ENCODE data around the gene PCDHGA2. TPM values are rescaled to one million over a fixed set of nuclear protein-coding genes. Genes with fewer than 3 reads are reported as not detected.
"Not testable (repeated sequence)": the region's sequence is repeated elsewhere in the genome, so short reads cannot be mapped to it uniquely, and the experiment has no call there.

Gene PCDHGA2
- total RNA-seq, 3 donors from 2014 or later, result 0.41 to 3.8 (median 0.51) TPM

DNA sequence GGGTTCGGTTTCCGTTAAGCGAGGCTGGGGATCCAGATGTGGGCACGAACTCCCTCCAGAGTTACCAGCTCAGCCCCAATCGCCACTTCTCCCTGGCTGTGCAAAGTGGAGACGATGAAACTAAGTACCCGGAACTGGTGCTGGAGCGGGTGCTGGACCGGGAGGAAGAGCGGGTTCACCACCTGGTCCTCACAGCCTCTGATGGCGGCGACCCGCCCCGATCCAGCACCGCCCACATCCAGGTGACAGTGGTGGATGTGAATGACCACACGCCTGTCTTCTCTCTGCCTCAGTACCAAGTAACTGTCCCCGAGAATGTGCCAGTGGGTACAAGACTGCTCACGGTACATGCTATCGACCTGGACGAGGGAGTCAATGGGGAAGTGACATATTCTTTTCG lies 44.8 kb downstream of the PCDHGA2 start:
- intact Hi-C loops (cut with DNase I, micrococcal nuclease), result no loop called here
- DNase-seq, result no peak

DNA sequence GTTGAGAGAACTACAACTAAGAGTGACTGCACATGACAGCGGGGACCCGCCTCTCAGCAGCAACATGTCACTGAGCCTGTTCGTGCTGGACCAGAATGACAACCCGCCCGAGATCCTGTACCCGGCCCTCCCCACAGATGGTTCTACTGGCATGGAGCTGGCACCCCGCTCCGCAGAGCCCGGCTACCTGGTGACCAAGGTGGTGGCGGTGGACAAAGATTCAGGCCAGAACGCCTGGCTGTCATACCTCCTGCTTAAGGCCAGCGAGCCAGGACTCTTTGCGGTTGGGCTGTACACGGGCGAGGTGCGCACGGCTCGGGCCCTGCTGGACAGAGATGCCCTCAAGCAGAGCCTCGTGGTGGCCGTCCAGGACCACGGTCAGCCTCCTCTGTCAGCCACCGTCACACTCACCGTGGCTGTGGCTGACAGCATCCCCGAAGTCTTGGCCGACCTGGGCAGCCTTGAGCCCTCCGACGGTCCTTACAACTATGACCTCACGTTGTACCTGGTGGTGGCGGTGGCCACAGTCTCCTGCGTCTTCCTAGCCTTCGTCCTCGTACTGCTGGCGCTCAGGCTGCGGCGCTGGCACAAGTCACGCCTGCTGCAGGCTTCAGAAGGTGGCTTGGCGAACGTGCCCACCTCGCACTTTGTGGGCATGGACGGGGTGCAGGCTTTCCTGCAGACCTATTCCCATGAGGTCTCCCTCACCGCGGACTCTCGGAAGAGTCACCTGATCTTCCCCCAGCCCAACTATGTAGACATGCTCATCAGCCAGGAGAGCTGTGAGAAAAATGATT lies 46.1 kb downstream of the PCDHGA2 start:
- ATAC-seq, result no peak
- DNase-seq, result no peak
- Histone ChIP-seq H3K4me3 (no peak overlapping the region), H3K4me1 (ENCODE audit: low read depth) (no peaks in the 10 kb centered on the region), H3K9me3 (peaks cover 88% of the 10 kb centered on the region), H3K36me3 (ENCODE audit: low read depth) (no peaks in the 10 kb centered on the region)
- intact Hi-C loops (cut with DNase I, micrococcal nuclease), result no loop called here
- TF ChIP-seq, protein P1, sequence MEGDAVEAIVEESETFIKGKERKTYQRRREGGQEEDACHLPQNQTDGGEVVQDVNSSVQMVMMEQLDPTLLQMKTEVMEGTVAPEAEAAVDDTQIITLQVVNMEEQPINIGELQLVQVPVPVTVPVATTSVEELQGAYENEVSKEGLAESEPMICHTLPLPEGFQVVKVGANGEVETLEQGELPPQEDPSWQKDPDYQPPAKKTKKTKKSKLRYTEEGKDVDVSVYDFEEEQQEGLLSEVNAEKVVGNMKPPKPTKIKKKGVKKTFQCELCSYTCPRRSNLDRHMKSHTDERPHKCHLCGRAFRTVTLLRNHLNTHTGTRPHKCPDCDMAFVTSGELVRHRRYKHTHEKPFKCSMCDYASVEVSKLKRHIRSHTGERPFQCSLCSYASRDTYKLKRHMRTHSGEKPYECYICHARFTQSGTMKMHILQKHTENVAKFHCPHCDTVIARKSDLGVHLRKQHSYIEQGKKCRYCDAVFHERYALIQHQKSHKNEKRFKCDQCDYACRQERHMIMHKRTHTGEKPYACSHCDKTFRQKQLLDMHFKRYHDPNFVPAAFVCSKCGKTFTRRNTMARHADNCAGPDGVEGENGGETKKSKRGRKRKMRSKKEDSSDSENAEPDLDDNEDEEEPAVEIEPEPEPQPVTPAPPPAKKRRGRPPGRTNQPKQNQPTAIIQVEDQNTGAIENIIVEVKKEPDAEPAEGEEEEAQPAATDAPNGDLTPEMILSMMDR (IDR thresholded peaks at IDR 0.05), result no peak

More for the DNA sequence above, 44.8 kb downstream of the PCDHGA2 start:
- TF ChIP-seq, protein P1 (IDR thresholded peaks at IDR 0.05), result no peak
- Histone ChIP-seq H3K9me3 (peaks cover 74% of the 10 kb centered on the region), H3K4me1 (ENCODE audit: low read depth) (no peaks in the 10 kb centered on the region), H3K36me3 (ENCODE audit: low read depth) (no peaks in the 10 kb centered on the region), H3K4me3 (no peak overlapping the region)
- ATAC-seq, result no peak

DNA sequence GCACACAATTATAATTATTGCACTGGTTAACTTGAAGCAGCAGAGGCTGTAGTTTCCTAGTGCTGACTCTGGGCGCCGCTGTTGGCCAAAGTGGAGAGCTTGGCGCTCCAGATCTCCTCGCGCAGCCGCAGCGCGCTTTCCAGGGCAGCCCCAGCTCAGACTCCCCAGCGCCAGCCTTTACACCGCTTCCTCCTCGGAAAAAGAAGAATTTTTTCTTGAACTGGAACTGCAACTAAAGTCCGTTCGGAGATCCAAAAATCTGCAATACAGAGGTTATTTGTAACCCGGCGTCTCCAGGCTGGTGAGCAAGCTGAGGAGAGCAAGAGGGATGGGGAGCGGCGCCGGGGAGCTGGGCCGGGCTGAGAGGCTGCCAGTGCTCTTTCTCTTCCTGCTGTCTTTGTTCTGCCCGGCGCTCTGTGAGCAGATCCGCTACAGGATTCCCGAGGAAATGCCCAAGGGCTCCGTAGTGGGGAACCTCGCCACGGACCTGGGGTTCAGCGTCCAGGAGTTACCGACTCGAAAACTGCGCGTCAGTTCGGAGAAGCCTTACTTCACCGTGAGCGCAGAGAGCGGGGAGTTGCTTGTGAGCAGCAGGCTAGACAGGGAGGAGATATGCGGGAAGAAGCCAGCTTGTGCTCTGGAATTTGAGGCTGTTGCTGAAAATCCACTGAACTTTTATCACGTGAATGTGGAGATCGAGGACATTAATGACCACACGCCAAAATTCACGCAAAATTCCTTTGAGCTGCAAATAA lies 49.2 kb downstream of the PCDHGA2 start, which contains the start of gene PCDHGB4:
TSS of gene PCDHGB4 (plus strand) at position 142 of the 755 bp plus-strand sequence. CDS start at position 329, 187 bp downstream.
- peaks cover 92% of the 10 kb centered on the region for H3K9me3 ChIP-seq
- intact Hi-C loops (cut with DNase I, micrococcal nuclease); H3K4me3 ChIP-seq; H3K36me3 ChIP-seq (ENCODE audit: low read depth); H3K4me1 ChIP-seq (ENCODE audit: low read depth): not testable (repeated sequence)
- ATAC-seq (peak; percentile 63), DNase-seq (peak in 1 of 3 donors; percentile 21)

DNA sequence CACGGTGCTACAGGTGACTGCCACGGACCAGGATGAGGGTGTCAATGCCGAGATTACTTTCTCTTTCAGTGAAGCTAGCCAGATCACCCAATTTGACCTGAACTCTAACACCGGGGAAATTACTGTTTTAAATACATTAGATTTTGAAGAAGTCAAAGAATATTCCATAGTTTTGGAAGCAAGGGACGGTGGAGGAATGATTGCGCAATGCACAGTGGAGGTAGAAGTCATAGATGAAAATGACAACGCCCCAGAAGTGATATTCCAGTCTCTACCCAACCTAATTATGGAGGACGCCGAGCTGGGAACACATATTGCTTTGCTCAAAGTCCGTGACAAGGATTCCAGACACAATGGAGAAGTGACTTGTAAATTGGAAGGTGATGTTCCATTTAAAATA lies 50.1 kb downstream of the PCDHGA2 start:
- TF ChIP-seq, protein P1 (IDR thresholded peaks at IDR 0.05), result no peak
- no peak for ATAC-seq
- Histone ChIP-seq H3K9me3 (peaks cover 92% of the 10 kb centered on the region), H3K4me3 (no peak overlapping the region), H3K36me3 (ENCODE audit: low read depth) (no peaks in the 10 kb centered on the region), H3K4me1 (ENCODE audit: low read depth) (no peaks in the 10 kb centered on the region)
- intact Hi-C loops (cut with DNase I, micrococcal nuclease), result no loop called here
- DNase-seq, result no peak

DNA sequence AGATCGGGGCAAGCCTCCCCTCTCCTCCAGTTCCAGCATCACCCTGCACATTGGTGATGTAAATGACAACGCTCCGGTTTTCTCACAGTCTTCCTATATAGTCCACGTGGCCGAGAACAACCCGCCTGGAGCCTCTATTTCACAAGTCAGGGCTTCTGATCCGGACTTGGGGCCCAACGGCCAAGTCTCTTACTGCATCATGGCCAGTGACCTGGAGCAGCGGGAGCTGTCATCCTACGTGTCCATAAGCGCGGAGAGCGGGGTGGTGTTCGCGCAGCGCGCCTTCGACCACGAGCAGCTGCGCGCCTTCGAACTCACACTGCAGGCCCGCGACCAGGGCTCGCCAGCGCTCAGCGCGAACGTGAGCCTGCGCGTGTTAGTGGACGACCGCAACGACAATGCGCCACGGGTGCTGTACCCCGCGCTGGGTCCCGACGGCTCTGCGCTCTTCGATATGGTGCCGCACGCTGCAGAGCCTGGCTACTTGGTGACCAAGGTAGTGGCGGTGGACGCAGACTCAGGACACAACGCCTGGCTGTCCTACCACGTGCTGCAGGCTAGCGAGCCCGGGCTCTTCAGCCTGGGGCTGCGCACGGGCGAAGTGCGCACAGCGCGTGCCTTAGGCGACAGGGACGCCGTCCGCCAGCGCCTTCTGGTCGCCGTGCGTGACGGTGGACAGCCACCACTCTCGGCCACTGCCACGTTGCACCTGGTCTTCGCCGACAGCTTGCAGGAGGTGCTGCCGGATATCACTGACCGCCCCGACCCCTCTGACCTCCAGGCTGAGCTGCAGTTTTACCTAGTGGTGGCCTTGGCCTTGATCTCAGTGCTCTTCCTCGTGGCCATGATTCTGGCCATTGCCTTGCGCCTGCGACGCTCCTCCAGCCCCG lies 50.8 kb downstream of the PCDHGA2 start:
- Histone ChIP-seq H3K4me1 (ENCODE audit: low read depth) (no peaks in the 10 kb centered on the region), H3K4me3 (no peak overlapping the region), H3K9me3 (peaks cover 92% of the 10 kb centered on the region), H3K36me3 (ENCODE audit: low read depth) (no peaks in the 10 kb centered on the region)
- TF ChIP-seq, protein P1 (IDR thresholded peaks at IDR 0.05), result no peak
- intact Hi-C loops (cut with DNase I, micrococcal nuclease), result no loop called here
- ATAC-seq (no peak), DNase-seq (no peak)

All from mucosa of descending colon (tissue), 3 donors.